HG02870 (cell line): ENCODE data around the gene CMTR1.
"Not testable (repeated sequence)": the region's sequence is repeated elsewhere in the genome, so short reads cannot be mapped to it uniquely, and the experiment has no call there.

Experiments used
- ATAC-seq: cut with Tn5 transposase; IDR thresholded peaks from one replicate; pipeline ENCODE4 v1.9.1; 2021; ENCODE audit warnings: mild to moderate bottlenecking, moderate library complexity; ENCODE audit not compliant: unreplicated experiment

Gene CMTR1, protein sequence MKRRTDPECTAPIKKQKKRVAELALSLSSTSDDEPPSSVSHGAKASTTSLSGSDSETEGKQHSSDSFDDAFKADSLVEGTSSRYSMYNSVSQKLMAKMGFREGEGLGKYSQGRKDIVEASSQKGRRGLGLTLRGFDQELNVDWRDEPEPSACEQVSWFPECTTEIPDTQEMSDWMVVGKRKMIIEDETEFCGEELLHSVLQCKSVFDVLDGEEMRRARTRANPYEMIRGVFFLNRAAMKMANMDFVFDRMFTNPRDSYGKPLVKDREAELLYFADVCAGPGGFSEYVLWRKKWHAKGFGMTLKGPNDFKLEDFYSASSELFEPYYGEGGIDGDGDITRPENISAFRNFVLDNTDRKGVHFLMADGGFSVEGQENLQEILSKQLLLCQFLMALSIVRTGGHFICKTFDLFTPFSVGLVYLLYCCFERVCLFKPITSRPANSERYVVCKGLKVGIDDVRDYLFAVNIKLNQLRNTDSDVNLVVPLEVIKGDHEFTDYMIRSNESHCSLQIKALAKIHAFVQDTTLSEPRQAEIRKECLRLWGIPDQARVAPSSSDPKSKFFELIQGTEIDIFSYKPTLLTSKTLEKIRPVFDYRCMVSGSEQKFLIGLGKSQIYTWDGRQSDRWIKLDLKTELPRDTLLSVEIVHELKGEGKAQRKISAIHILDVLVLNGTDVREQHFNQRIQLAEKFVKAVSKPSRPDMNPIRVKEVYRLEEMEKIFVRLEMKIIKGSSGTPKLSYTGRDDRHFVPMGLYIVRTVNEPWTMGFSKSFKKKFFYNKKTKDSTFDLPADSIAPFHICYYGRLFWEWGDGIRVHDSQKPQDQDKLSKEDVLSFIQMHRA

DNA sequence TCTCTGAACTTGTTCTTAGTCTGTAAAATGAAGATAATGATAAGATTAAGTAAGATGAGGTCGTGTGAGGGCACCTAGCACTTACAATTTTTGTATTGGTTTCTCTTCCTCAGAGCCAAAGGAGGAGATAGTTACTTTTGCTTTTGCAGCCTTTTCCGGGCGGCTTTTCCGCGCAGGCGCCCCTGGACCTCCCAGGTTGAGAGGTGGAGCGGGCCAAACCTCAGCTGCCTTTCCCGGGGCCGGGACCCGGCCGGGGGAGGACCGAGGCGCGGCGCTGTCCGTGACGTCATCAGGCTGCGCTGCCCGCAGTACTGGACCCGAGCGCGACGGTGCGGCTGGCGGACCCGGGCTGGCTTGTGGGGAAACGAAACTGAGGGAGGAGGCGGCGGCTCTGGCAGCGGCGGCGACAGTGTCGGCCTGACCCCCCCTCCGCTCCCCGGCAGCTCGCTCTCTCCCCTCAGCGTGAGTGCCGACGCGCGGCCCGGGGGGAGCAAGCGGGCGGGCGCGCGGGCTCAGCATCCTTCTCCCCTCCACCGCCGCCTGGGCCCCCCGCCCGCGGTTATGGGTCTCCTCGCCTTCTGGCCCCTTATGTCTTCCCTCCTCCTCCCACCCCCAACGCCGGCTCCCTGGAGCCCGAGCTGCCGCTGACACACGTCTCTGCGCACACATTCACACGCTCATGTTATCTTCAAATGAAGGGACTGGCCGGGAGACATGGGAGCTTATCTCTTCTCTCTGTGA is at the start of gene CMTR1:
Gene CMTR1 (plus strand): TSS at position 306 of the 741 bp plus-strand sequence. CDS start 2,409 bp downstream, outside the sequence.
- ATAC-seq, result peak; percentile 79

- ATAC-seq, result no peak
Observed at GRCh38 chr6:37388578-37388977, 44.4 kb upstream of the CMTR1 start.

GRCh38 chr6:37389857-37390256 is 43.2 kb upstream of the CMTR1 start:
- ATAC-seq, result no peak

DNA sequence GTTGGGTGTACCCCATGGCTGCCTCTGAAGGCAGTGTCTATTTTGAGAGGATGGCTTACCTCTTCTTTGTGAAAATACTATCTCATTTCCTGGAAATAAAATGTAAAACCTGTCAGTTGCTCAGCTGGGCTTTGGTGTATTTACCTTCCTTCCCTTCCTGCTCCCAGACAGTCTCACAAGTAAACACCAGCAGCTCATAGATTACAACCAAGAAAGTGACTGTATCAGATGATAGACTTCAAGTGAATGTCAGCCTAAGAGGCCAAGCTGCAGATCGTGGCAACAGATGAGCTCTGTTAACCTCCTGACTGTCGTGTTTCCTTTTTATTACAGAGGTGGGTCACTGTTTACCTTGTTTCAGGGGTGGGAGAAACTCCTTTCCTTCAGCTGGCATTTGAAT is 41.9 kb upstream of the CMTR1 start:
- no peak for ATAC-seq

DNA sequence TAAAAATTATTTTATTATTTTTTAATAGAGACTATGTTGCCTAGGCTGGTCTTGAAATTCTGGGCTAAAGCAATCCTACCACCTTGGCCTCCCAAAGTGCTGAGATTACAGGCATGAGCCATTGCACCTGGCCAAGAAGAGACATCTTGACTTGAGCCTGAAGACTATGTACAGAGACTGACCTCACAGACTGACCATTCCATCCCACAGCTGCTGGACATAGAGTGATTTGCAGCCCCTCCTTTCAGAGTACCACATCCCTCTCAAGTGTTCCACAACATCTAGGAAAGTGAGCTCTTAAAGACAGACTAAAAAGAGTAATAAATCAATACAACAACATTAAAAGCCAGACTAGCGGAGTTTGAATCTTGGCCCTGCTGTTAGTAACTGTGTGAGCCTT is 40.2 kb upstream of the CMTR1 start:
- no peak for ATAC-seq

- no peak for ATAC-seq
Observed at GRCh38 chr6:37393381-37393929, 39.6 kb upstream of the CMTR1 start.

DNA sequence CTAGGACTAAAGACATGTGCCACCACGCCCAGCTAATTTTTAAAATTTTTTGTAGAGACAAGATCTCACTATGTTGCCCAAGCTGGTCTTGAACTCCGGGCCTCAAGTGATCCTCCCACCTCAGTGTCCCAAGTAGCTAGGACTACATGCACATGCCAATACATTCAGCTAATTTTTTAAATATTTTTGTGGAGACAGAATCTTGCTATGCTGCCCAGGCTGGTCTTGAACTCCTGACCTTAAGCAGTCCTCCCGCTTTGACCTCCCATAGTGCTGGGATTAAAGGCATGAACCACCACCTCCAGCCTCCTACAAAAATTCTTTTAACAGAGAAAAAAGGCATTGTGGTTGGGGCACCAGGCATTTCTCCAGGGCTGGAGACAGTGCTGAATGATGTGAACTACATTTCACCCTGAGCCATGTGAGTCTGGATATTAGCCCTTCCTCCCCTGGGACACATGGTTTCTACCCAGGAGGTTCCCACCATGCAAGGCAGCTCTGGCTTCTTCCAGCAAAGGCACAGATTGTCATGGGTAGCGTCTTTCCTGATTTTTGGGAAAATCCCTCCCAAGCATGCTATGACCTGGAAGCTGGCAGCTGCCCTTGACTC is 36.3 kb upstream of the CMTR1 start:
- ATAC-seq, result no peak

- ATAC-seq, result no peak
Observed at GRCh38 chr6:37399131-37399530, 33.9 kb upstream of the CMTR1 start.

DNA sequence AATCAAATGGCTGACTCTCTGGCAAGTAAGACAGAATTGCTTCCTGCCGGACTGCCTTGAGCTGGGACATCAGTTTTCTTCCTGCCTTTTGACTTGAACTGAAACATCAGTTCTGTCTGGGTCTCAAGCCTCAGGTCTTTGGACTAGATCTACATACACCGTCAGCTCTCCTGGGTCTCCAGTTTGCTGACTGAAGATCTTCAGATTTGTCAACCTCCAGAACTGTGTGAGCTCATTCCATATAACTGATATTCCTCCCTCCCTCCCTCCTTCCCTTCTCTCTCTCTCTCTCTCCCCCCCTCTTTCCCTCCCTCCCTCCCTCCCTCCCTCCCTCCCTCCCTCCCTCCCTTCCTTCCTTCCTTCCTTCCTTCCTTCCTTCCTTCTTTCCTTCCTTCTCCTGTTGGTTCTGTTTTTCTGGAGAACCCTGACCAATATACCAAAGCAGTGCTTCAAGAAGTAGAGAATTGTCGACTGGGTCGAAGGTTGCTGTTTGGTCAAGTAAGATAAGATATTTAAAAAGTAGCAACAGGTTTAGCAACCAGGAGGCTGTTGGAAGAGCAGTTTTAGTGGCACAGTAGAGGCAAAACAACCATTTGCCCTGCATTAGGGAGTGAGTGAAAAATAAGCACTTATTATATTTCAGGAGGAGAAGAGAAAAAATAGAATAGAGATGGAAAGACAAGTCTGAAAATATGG is 33.1 kb upstream of the CMTR1 start:
- ATAC-seq, result no peak

GRCh38 chr6:37401658-37402057 is 31.4 kb upstream of the CMTR1 start:
- ATAC-seq, result not testable (repeated sequence)

GRCh38 chr6:37406726-37407341 is 26.2 kb upstream of the CMTR1 start:
- no peak for ATAC-seq

GRCh38 chr6:37407948-37408347 is 25.1 kb upstream of the CMTR1 start:
- ATAC-seq, result no peak

DNA sequence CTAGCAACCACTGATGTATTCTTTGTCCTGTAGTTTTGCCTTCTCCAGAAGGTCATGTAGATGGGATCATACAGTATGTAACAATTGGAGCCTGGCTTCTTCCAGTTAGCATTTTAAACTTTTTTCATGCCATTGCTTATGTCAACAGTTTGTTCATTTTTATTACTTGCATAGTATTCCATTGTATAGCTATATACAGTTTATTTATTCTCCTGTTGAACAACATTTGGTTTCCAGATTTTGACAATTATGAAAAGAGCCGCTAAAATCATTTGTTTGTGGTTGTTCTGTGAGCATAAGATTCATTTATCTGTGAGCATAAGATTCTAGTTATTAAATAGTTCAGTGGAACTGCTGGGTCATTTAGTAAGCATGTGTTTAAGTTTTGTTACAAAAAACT is 23.5 kb upstream of the CMTR1 start:
- no peak for ATAC-seq

DNA sequence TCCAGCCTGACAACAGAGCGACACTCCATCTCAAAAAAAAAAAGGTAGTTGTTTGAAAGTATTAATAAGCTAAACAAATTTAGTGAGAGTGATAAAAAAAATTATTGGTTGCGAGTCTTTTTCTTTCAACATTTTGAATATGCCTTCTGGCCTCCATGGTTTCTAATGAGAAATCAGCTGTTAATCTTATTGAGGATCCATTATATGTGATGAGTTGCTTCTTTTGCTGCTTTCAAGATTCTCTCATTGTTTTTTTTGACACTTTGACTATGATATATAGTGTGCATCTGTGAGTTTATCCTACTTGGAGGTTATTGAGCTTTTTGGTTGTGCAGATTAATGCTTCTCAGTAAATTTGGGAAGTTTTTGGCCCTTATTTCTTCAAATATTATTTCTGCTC is 15.6 kb upstream of the CMTR1 start:
- ATAC-seq, result no peak

- ATAC-seq, result no peak
Observed at GRCh38 chr6:37418722-37419121, 14.3 kb upstream of the CMTR1 start.

GRCh38 chr6:37426058-37426944 is 6.7 kb upstream of the CMTR1 start:
- no peak for ATAC-seq

GRCh38 chr6:37426945-37427510 is 6.0 kb upstream of the CMTR1 start:
- no peak for ATAC-seq

- ATAC-seq, result no peak
Observed at GRCh38 chr6:37429352-37429750, 3.7 kb upstream of the CMTR1 start.
